Middle frontal gyrus (tissue), 1 donor: ENCODE measurements around the gene SH3BP5.

Experiments
- DNase-seq: peaks from one replicate; pipeline ENCODE4 v3.0.0-alpha.2; 2015; ENCODE audit warnings: low spot score; ENCODE audit errors: extremely low spot score

Gene SH3BP5

DNA sequence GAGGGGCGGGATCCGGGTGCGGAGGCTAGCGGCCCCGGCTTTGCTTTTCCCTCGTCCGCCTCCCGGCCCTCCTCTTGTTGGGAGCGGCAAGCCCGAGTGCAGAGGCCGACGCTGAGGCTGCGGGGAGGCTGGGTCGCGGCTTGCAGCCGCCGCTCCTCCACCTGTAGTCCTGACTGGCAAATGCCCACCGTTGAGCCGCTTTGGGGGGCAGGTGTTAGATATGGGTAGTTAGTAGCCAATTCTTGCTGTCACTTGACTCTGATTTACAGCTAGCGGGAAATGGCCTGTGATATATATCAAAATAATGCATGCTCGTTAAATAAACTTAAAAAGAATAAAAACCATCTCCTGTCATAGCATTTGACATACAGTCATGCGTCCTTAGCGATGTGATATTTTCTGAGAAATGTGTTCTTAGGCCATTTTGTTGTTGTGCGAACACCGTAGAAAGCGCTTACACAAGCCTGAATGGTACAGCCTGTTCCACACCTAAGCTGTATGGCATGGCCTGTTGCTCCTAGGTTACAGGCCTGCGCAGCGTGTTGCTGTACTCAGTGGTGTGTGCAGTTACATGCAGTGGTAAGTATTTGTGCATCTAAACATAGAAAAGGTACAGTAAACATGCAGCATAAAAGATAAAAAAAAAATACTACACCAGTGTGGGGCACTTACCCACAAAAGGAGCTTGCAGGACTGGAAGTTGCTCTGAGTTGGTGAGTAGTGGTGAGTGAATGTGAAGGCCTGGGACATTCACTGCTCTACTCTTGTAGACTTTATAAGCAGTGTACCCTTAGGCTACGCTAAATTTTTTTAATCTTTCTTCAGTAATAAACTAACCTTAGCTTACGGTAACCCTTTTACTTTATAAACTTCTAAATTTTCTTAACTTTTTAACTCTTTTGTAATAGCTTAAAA is 125.5 kb downstream of the SH3BP5 start:
- no peak for DNase-seq

DNA sequence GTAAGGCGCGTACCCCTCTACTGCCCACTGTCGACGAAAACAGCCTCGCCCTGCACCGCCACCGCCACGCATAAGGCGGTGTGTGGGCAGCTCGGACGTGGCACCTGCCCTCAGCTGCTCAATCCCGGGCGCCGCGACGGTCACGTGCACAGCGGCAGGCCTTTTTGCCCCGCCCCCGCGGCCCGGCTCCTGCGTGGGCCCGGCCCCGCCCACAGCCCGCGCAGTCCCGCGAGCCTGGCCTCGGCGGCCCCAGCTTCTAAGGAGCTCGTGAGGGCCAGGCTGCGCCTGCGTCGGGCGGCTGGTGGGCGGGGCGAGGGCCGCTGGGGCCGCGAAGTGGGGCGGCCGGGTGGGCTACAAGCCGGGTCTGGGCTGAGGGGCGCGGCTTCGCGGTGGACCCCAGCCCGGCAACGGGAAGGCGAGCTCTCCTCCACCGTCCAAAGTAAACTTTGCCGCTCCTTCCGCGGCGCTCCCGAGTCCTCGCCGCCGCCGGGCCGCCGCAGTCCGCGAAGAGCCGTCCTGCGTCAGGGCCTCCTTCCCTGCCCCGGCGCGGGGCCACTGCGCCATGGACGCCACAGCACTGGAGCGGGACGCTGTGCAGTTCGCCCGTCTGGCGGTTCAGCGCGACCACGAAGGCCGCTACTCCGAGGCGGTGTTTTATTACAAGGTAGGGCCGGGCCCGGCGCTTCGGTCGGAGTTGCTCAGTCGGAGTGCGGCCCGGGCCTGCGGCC is 126.3 kb downstream of the SH3BP5 start, which contains the start of gene CAPN7:
Gene CAPN7 (plus strand): TSS at position 313 of the 728 bp plus-strand sequence. CDS start 250 bp downstream, at position 563.
- DNase-seq, result peak; percentile 89

DNA sequence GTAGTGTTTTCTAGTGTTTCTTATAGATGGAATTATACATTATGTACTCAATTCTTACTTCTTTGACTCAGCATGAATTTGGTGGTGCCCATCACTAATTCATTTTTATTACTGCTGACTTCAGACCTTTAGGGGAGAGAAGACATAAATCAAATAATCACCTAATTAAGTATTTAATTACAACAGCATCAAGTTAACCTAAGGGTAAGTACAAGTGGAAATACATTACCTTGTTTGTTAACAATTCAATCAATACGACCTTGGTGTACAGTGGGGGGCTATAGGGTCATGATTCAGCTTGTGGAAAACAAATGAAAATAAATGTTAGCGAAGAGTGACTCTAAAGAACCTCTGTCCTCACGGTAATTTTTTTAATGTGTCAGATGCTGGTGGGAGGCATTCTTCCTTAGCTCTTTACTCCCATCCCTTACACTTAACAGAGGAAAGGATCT is 126.9 kb downstream of the SH3BP5 start:
- no peak for DNase-seq
